DMS 273 treated with DMSO at 0.1 percent for 48 hours (cell line): Measurements from ENCODE around the gene HNRNPLL.
"Not testable (repeated sequence)": the region's sequence is repeated elsewhere in the genome, so short reads cannot be mapped to it uniquely, and the experiment has no call there.

Experiments used
- DNase-seq: peaks from one replicate; lab custom pipeline; 2025; lab: John Stamatoyannopoulos, UW

The HNRNPLL gene

DNA sequence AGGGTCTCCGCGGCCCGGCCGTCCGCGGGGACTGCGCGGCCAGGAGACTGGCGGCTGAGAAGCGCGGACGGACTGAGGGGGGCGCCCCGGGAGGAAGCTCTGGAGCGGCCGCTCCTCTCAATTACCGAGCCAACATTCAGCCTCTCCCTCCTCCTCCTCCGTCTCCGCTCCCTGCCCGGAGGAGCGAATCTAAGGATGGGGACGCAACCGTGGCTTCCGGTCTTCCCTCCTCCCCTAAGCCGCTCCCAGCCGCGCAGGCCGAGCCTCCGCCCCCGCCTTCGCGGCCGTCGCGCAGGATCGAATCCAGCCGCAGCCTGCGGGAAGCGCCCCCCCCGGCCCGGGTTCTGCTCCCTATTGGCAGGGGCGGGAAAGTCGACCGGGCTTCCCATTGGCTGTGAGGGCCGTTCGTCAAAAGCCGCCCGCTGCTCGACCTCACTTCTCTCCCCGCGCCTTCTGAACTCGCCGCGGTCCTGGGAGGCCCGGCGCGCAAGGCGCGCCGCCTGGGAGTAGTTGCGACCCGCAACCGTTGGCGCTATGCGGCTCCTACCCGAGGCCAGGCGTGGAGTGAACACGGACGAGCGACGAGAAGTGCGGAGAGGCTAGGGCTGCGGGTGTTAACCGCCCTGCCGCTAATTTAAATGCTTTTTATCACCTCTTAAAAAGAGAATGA lies at the start of gene HNRNPLL:
Gene HNRNPLL (minus strand): TSS at position 197 of the 670 bp plus-strand sequence. CDS start 302 bp downstream, outside the sequence.
- peak; percentile 92 for DNase-seq

DNA sequence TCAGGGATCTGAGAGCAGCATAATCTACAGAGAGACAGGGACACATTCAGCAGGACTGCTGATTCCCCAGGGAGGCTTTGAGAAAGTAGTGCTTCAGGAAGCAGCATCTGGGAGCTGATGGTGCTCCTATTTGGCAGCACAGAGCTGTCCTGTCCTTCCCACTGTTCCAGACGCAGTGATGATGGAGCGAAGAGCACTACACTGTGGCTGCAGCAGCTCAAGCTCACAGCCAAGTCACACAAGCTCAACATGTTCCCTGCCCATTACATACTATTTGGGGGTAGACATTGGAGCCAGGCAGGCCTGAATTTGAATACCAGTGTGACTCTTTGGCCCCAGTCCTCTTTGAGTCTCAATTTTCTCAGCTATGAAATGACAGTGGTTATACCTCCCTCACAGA lies 48.0 kb upstream of the HNRNPLL start:
- no peak for DNase-seq

DNA sequence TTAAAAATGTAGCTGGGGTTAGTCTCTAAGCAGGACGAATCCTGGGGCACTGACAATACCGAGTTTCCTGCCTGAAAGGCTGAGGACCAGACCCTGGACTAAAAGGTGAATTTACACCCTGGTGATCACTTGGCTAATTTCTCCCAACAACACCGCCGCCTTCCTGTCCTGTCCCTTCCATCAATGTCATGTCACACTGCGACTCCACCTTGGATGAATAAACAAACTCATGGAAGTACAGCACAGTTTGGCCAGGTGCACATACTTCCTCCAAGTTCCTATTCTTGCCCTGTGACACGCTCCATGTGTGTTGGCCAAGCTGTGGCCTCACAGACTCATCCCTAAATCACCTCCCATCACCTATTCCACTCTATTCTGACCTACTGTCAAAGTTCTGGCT lies 47.3 kb upstream of the HNRNPLL start:
- no peak for DNase-seq

DNA sequence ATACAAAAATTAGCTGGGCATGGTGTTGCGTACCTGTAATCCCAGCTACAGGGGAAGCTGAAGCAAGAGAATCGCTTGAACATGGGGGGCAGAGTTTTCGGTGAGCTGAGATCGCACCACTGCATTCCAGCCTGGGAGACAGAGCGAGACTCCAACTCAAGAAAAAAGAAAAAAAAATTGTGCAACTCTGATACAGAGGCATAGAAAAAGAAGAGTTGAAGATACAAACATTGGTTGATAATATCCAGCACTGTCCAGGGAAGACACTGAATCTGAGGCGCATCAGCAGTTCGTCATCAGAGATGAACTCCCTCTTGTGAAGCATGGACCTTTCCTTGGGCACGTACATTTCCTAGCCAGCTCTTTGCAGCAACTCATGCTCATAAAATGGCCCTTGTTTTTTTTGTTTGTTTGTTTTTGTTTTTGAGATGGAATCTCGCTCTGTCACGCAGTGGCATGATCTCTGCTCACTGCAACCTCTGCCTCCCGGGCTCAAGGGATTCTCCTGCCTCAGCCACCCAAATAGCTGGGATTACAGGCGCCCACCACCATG lies 46.5 kb upstream of the HNRNPLL start:
- DNase-seq, result no peak

DNA sequence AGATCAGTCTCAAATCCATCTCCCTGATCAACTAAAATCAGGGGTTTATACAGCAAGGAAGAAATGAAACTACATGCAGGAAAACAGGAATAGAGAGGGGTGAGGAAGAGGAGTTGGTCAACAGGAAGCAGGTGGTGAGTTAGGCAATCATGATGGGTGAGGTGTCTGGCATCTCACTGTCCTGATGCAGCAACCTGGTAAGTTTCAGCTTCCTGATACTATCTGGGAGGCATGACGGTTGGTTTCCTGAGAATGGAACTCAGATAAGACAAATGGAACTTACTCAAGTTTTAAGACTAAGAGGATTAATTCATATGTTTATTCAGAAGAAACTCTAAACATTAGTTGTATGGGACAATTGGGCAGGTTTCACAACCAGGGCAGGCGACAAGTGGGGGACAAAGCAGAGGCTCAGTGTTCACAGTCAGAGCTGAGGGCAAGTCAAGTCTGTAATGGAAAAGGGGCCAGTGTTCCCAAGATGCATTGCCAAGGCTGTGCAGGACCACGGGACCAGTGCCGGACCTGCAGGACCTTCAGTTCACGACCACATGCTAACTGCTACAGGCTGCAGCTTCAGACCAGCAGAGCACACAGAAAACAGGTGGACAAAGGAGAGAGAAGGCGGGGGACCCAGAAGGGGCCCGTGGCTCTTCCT lies 45.5 kb upstream of the HNRNPLL start:
- no peak for DNase-seq

DNA sequence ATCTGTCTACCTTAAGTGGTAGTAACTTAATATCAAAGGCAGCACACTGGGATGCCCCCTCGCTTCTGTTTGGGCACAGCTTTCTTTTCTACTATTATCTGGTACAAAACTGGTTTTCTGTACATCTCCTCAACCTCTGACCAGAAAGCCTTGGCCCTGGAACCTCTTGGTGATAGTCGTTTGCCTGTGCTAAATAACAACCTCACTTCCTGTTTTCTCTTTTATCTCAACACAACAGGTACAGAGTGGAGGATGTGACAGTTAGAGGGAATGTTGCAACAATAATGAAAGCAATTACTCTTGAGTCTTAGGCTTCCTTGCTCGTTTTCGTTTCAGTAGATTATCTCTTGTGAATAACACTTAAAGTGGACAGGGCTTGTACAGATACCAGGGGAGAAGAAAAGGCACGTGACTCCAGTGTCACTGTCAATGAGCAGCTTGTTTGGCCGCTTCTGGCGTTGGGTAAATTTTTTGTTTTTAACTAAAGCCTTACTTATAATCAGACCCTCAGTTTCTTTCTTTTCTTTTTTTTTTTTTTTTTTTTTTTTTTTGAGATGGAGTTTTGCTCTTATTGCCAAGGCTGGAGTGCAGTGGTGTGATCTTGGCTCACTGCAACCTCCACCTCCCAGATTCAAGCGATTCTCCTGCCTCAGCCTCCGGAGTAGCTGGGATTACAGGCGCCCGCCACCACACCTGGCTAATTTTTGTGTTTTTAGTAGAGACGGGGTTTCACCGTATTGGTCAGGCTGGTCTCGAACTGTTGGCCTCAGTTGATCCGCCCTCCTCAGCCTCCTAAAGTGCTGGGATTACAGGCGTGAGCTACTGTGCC lies 41.2 kb upstream of the HNRNPLL start:
- DNase-seq, result not testable (repeated sequence)

DNA sequence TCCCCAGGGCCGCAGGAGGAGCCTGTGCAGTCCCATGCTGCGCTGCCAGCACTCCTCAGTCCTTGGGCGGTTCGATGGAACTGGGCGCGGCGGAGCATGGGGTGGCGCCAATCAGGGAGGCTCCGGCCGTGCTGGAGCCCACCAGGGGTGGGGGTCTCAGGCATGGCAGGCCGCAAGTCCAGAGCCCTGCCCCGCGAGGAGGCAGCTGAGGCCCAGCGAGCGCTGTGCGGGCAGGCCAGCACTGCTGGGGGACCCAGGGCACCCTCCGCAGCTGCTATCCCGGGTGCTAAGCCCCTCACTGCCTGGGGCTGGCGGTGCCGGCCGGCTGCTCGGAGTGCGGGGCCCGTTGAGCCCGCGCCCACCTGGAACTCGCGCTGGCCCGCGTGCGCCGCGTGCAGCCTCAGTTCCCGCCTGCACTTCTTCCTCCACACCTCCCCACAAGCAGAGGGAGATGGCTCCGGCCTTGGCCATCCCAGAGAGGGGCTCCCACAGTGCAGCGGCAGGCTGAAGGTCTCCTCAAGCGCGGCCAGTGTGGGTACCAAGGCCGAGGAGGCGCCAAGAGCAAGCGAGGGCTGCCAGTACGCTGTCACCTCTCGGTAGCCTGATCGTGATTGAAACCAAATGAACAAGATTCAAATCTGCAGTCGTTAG lies 40.4 kb upstream of the HNRNPLL start:
- DNase-seq, result no peak

DNA sequence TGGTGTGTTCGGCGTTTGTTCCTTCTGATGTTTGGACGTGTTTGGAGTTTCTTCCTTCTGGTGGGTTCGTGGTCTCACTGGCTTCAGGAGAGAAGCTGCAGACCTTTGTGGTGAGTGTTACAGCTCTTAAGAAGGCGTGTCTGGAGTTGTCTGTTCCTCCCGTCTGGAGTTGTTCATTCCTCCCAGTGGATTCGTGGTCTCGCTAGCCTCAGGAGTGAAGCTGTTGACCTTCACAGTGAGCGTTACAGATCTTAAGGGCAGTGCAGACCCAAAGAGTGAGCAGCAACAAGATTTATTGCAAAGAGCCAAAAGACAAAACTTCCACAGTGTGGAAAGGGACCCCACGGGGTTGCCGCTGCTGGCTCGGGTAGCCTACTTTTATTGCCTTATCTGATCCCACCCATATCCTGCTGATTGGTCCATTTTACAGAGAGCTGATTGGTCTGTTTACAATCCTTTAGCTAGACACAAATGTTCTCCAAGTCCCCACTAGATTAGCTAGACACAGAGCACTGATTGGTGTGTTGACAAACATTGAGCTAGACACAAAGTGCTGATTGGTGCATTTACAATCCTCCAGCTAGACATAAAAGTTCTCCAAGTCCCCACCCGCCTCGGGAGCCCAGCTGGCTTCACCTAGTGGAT lies 39.8 kb upstream of the HNRNPLL start:
- not testable (repeated sequence) for DNase-seq

DNA sequence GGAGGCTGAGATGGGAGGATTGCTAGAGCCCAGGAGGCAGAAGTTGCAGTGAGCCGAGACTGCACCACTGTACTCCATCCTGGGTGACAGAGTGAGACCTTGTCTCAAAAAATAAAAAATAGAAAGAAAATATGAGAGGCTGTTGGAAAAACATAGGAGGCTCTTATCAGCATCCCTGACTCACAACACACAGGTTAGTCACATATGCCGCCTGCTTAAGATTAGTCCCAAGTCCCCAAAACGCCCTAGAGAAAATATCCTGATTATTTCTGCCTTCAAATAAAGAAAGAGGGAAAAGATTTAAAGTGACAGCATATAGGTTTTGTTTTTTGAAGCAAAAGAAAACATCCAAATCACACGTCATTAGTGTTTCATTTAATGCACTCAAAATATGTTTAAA lies 33.3 kb upstream of the HNRNPLL start:
- DNase-seq, result no peak

DNA sequence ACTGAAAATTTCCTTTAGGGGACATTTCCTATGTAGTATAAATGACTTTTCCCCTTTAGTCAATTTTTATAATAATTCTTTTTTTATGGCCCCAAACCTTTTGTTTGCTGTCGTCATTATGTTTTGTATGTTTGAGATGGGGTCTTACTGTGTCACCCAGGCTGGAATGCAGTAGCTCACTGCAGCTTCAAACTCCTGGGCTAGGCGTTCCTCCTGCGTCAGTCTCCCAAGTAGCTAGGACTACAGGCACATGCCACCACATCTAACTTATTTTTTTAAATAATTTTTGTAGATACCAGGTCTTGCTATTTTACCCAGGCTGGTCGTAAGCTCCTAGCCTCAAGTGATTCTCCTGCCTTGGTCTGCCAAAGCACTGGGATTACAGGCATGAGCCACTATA lies 32.4 kb upstream of the HNRNPLL start:
- no peak for DNase-seq

DNA sequence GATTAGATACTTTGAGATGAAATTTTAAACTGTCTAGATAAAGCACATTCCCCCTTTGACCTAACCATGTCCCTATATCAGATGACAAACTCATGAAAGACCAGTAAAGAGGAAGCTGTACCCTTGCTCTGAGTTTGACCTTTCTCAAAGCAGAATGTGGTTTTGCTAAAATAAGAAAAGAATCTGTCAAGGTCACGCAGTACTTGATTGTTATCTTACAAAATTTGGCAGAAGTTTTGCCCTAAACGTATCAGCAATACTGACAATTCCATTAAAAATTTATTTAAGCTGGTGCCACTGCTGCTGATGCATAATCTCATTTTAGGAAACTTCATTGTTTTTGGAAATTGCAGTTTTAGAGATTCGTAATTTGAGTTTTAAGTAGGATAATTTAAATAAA lies 32.0 kb upstream of the HNRNPLL start:
- no peak for DNase-seq

DNA sequence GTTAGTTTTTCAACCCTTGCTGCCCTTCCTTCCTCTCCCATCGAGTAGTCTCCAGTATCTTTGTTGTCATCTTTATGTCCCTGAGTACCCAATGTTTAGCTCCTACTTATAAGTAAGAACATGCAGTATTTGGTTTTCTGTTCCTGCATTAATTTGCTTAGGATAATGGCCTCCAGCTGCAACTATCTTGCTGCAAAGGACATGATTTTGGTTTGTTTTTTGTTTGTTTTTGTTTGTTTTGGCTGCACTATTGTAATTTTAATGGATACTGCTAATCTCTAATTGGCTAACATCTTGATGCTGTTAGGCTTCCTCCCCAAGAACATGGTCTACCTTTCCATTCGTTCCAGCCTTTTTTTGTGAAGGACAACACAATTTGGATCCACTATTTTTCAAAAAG lies 31.2 kb upstream of the HNRNPLL start:
- no peak for DNase-seq

DNA sequence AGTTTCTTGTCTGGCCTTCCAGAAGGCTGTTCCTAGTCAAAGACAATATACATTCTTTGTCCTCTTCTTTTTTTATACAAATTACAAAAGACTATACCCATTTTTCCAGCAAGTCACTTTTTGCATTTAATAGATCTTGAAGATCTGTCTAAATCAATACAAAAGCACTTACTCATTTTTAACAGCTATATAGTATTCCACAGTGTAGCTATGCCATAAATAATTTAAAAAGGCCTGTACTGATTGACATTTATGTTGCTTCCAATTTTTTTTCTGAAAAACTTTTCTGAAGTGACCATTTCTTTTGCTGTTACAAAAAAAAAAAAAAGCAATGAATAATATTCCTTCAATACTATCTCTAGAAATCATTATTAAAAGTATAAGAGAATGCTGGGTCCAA lies 30.3 kb upstream of the HNRNPLL start:
- DNase-seq, result no peak

DNA sequence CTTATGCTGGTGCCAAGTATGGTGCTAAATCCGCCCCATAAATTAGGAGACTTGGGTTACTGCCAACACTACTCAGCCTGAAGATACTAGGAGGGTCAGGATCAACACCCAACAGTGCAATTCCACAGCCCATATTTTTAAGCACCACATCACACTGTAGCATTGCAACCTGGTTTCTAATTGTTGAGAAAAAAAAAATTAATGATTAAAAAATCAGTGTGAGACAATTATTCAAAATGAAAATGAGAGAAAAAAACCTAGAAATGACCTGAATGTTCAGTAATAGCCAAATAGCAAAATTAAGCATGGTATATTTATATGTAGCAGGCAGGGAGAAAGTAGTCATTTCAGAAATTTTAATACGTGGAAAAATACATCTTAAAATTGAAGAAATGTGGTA lies 29.2 kb upstream of the HNRNPLL start:
- DNase-seq, result no peak

DNA sequence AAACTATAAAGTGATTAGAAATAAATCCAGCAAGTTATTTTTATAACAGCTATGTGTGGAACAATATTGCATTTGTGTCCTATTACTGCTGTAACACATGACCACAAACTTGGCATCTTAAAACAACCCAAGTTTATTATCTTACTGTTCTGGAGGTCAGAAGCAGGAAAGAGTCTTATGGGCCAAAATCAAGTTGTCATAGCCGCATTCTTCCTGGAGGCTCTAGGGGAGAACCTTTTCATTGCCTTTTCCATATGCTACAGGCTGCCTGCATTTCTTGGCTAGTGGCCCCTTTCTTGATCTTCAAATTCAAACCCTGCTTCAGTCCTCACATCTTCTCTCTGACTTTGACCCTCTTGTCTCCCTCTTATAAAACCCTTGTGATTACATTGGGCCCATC lies 27.0 kb upstream of the HNRNPLL start:
- no peak for DNase-seq

DNA sequence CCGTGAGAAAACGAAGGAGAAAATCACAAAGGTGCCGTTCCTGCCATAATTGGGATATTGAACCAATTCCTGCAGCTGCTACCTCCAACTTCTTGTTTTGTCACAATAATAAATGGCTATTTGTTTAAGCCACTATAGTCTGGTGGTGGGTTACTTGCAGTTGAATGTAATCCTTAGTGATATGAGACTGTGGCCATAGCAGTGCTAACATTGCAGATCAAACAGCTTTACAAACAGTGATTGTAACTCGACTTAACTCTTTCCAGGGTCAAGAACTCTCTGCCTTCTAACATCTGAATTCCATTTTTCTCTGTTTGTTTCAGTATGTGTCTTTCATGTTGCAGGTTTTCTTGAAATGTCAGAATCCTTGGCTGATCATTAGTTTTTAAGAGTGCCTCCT lies 24.7 kb upstream of the HNRNPLL start:
- DNase-seq, result no peak

DNA sequence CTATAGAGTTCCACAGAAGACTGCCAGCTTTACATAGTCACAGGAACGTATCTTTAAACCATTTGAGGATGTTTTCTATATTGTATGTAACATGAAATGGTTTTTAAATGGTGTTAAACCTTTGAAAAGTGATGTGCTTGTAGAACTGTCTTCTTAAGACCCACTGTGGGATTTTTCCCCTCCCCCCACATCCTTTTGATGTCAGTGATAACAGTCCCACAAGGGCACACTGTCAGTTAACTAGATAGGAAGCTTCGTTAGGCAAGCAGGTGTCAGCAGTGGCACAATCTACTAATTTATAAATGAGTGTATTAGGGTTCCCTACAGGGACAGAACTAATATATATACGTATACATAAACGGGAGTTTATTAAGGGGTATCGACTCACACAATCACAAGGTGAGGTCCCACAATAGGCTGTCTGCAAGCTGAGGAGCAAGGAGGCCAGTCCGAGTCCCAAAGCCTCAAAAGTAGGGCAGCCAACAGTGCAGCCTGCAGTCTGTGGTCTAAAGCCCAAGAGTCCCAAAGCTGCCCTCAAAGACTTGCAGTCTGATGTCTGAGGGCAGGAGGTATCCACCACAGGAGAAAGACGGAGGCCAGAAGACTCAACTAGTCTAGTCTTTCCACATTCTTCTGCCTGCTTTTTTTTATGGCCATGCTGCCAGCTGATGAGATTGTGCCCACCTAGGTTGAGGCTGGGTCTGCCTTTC lies 23.8 kb upstream of the HNRNPLL start:
- no peak for DNase-seq

DNA sequence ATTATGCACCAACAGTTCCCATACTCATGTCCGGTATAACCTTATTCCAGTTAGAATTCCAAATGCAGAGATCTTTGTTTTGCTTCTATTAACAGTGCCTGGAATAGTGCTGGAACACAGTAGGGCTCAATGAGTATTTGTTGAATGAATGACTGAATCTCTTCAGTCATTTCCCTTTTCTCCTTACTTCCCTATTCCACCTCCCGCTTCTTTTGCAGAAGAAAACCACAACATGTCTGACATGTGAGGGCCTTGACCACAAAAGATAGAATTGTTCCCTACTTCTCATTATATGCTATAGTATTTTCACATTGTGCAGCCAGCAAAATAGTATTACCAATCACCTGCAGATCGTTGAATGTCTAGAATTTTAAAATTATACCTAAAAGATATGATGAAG lies 19.5 kb upstream of the HNRNPLL start:
- DNase-seq, result no peak

DNA sequence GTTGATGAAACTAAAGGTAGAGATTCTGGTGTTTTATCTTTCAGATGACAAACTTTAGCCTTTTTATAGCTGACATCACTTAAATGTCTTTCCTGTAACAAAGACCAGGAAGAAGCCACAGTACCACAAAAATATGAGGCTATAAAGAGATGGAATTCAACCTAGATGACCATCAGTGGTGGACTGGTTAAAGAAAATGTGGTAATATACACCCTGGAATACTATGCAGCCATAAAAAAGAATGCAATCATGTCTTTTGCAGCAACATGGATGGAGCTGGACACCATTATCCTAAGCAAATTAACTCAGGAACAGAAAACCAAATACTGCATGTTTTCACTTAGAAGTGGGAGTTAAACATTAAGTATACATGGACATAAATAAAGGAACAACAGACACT lies 18.3 kb upstream of the HNRNPLL start:
- no peak for DNase-seq

DNA sequence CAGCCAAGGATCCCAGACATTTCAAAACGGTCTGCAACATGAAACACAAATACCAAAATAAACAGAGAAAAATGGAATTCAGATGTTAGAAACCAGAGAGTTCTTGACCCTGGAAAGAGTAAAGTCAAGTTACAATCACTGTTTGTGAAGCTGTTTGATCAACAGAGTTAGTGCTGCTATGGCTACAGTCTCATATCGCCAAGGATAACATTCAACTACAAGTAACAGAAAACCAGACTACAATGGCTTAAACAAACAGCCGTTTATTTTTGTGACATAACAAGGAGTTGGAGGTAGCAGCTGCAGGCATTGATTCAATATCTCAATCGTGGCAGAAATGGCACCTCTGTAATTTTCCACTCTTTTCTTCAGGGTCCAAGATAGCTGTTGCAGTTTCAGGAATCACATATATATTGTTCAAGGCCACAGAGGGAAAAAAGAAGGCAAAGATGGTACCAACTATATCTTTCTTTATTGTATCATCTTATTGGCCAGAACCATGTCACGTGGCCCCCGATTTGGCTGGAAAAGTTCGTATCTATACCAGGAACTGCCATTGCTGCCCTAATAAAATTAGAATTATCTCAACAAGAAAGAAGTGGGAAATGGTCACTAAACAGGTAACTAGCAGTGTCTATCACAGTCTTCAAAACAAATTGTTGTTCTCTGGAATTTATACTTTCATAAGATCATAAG lies 17.7 kb upstream of the HNRNPLL start:
- no peak for DNase-seq
